Kidney (tissue), 14 donors: ENCODE measurements around the gene CFAP100. TPM values are rescaled to one million over a fixed set of nuclear protein-coding genes. Genes with fewer than 3 reads are reported as not detected.

Experiments used
- DNase-seq, 5 donors: peaks; one replicate each; pipeline ENCODE4 v3.0.0-alpha.2; 2013 to 2020
- FAIRE-seq: peaks from 2 replicates; lab custom pipeline; 2012; peaks lifted over from hg19 to GRCh38; lab: Jason Lieb, UNC
- H3K27ac ChIP-seq, 2 donors: one replicate each; pipeline ENCODE4 v1.7.0; 2013; ENCODE audit warnings: low read depth in 2 of 2, low read length in 2 of 2, inconsistent platforms in 1 of 2
- H3K27me3 ChIP-seq: one replicate; pipeline ENCODE4 v1.7.1; 2013; ENCODE audit warnings: low read length, inconsistent platforms; ENCODE audit not compliant: control insufficient read depth, insufficient read depth
- H3K36me3 ChIP-seq, 3 donors: one replicate each; pipeline versions ENCODE4 v1.7.0 to v1.7.1; 2013; ENCODE audit warnings: low read length in 3 of 3, control low read depth in 1 of 3, inconsistent platforms in 1 of 3; ENCODE audit not compliant: insufficient read depth in 3 of 3, control insufficient read depth in 2 of 3
- H3K4me1 ChIP-seq, 3 donors: one replicate each; pipeline versions ENCODE4 v1.7.0 to v1.7.1; 2013; ENCODE audit warnings: low read length in 3 of 3, inconsistent platforms in 1 of 3, low read depth in 1 of 3; ENCODE audit not compliant: control insufficient read depth in 2 of 3, insufficient read depth in 2 of 3
- H3K4me3 ChIP-seq, 3 donors: one replicate each; pipeline versions ENCODE4 v1.7.0 to v1.8.1; 2013; ENCODE audit warnings: low read length in 3 of 3, control low read depth in 1 of 3, inconsistent platforms in 1 of 3
- H3K9ac ChIP-seq, 3 donors: one replicate each; pipeline versions ENCODE4 v1.7.0 to v1.7.1; 2013; ENCODE audit warnings: low read length in 3 of 3, control low read depth in 1 of 3, inconsistent platforms in 1 of 3
- H3K9me3 ChIP-seq, 3 donors: one replicate each; pipeline versions ENCODE4 v1.7.0 to v1.7.1; 2013; ENCODE audit warnings: low read length in 3 of 3, control low read depth in 1 of 3, inconsistent platforms in 1 of 3; ENCODE audit not compliant: control insufficient read depth in 2 of 3, insufficient read depth in 1 of 3
- intact Hi-C: fragments of 100-400 bp; cut with DNase I; formaldehyde crosslinking; loops from one replicate; pipeline ENCODE4 v1.11.1; 2022
- polyA plus RNA-seq: library from polyadenylated mRNA; stranded (reverse); fragments of 350-450 nt; fragmentation: Illumina TruSeq; extraction: RNeasy Lipid Tissue Mini Kit (QIAGEN cat#74804); gene quantifications from one replicate; pipeline ENCODE4 v1.2.3, GENCODE V29; 2014; ENCODE audit warnings: low read depth, low replicate concordance; ENCODE audit not compliant: insufficient read depth
- total RNA-seq: library from RNA; stranded (reverse); fragmentation: NEBNext Ultra II Directional; extraction: Animal tissue kit (Norgen Biotek cat#: 25700); gene quantifications from one replicate; pipeline ENCODE4 v1.2.1, GENCODE V29; 2021
- TF ChIP-seq, protein P1 (sequence below): IDR thresholded peaks from 3 replicates; pipeline ENCODE4 v1.5.1; 2012; ENCODE audit warnings: mild to moderate bottlenecking, moderate library complexity, borderline replicate concordance; ENCODE audit not compliant: insufficient read depth; ENCODE audit errors: extremely low read depth
- donor health status: control.
- donor health status: control.
- donor health status: control.
- donor health status: control.
- donor health status: control.
- donor health status: DM: yes; HTN: yes; CAD: no.
- donor health status: Normal renal cell carcinoma (clear cell type).

CFAP100 gene
- total and polyA plus RNA-seq, 2 donors from 2014 or later: 0.60 TPM; not detected in 1

DNA sequence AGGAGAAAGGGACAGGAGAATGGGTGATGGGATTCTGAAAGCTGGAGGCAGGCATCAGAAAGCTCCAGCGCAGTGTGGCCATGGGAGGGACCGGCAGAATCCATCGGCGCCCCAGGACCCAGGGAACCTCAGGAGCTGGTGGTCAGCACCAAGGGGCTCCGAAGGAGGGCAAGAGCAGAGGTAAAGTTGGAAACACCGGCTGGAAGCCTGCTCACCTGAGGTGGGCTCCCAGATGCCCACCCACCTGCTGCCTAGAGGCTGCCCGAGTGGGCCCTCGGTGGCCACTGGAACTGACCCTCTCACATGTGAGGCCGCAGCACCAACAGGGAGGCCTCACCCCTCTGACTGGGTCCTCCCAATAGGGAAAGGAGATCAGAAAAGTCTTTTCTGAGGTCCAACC lies 91.2 kb downstream of the CFAP100 start:
- Histone ChIP-seq H3K36me3 (no peaks in the 10 kb centered on the region), H3K4me1 (peaks cover 0 to 5% (median 0%) of the 10 kb centered on the region in 3 donors), H3K9ac (no peak overlapping the region), H3K9me3 (no peaks in the 10 kb centered on the region), H3K27me3 (no peaks in the 10 kb centered on the region), H3K4me3 (no peak overlapping the region), H3K27ac (no peak overlapping the region)
- TF ChIP-seq, protein P1, sequence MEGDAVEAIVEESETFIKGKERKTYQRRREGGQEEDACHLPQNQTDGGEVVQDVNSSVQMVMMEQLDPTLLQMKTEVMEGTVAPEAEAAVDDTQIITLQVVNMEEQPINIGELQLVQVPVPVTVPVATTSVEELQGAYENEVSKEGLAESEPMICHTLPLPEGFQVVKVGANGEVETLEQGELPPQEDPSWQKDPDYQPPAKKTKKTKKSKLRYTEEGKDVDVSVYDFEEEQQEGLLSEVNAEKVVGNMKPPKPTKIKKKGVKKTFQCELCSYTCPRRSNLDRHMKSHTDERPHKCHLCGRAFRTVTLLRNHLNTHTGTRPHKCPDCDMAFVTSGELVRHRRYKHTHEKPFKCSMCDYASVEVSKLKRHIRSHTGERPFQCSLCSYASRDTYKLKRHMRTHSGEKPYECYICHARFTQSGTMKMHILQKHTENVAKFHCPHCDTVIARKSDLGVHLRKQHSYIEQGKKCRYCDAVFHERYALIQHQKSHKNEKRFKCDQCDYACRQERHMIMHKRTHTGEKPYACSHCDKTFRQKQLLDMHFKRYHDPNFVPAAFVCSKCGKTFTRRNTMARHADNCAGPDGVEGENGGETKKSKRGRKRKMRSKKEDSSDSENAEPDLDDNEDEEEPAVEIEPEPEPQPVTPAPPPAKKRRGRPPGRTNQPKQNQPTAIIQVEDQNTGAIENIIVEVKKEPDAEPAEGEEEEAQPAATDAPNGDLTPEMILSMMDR: no peak
- DNase-seq: peak in 1 of 5 donors; percentile 53
- FAIRE-seq: no peak
- intact Hi-C loops: no loop called here

Other genes starting within 250 kb of the CFAP100 start
- gene ALDH1L1, start 214.3 kb upstream of the CFAP100 start, total RNA-seq: 60.0 TPM
- 199 TPM for gene ALDH1L1, start 214.3 kb upstream of the CFAP100 start, polyA plus RNA-seq
- 22.9 TPM for gene KLF15, start 37.5 kb upstream of the CFAP100 start, total RNA-seq
- gene KLF15, start 37.5 kb upstream of the CFAP100 start, polyA plus RNA-seq: 30.0 TPM
- 44.8 TPM for gene ZXDC, start 81.0 kb downstream of the CFAP100 start, total RNA-seq
- gene ZXDC, start 81.0 kb downstream of the CFAP100 start, polyA plus RNA-seq: 11.4 TPM
- not detected for gene UROC1, start 122.9 kb downstream of the CFAP100 start, total RNA-seq
- gene UROC1, start 122.9 kb downstream of the CFAP100 start, polyA plus RNA-seq: not detected
- 3.3 TPM for gene CHST13, start 129.2 kb downstream of the CFAP100 start, total RNA-seq
- gene CHST13, start 129.2 kb downstream of the CFAP100 start, polyA plus RNA-seq: 7.0 TPM
- not detected for gene C3orf22, start 164.0 kb downstream of the CFAP100 start, total RNA-seq
- gene C3orf22, start 164.0 kb downstream of the CFAP100 start, polyA plus RNA-seq: not detected